T-helper 2 cell treated with Interferon-gamma antibody and Interleukin-4, amounts not matched to agents 5 μg/mL and 100 μg/mL, for 36 hours (primary cell): ENCODE measurements around the gene FAM78B.

Source experiments
- DNase-seq: peaks from one replicate; pipeline ENCODE4 v3.0.0; 2021; ENCODE audit warnings: low spot score
- H3K27ac Mint-ChIP-seq: one replicate; pipeline ENCODE4 v1.8.0; 2021; ENCODE audit warnings: mild to moderate bottlenecking, mixed read lengths
- H3K27me3 Mint-ChIP-seq: one replicate; pipeline ENCODE4 v1.8.0; 2021; ENCODE audit warnings: low read depth, mixed read lengths
- H3K36me3 Mint-ChIP-seq: one replicate; pipeline ENCODE4 v1.8.0; 2021; ENCODE audit warnings: low read depth, mixed read lengths
- H3K4me1 Mint-ChIP-seq: one replicate; pipeline ENCODE4 v1.8.0; 2021; ENCODE audit warnings: low read depth, mixed read lengths
- H3K4me3 Mint-ChIP-seq: one replicate; pipeline ENCODE4 v1.8.0; 2022; ENCODE audit warnings: mild to moderate bottlenecking, moderate library complexity, mixed read lengths
- H3K9me3 Mint-ChIP-seq: one replicate; pipeline ENCODE4 v1.8.0; 2021; ENCODE audit warnings: mixed read lengths

Gene FAM78B

DNA sequence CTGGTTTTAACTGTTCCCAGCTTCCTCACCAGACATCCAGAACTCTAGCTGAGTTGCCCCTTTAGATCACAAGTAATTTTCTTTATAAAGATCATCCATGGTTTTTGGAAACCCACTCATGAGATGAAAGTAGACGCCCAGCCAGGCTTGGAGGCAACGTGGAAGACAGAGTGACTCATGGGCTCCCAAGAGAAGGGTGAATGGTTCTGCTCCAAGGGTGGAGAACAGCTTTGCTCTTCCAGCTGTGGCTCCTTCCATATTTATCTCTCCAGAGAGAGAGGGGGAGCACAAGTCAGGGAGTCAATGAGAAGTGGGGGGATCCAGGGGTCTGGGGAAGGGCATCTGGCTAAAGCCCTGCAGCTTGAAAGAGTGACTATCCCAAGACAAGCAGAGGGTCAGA lies 13.8 kb downstream of the FAM78B start:
- no peaks in the 10 kb centered on the region for H3K36me3 Mint-ChIP-seq
- no peaks in the 10 kb centered on the region for H3K4me1 Mint-ChIP-seq
- H3K4me3 Mint-ChIP-seq: no peak overlapping the region
- no peak for DNase-seq
- no peak overlapping the region for H3K27ac Mint-ChIP-seq
- no peaks in the 10 kb centered on the region for H3K27me3 Mint-ChIP-seq
- H3K9me3 Mint-ChIP-seq: no peaks in the 10 kb centered on the region

DNA sequence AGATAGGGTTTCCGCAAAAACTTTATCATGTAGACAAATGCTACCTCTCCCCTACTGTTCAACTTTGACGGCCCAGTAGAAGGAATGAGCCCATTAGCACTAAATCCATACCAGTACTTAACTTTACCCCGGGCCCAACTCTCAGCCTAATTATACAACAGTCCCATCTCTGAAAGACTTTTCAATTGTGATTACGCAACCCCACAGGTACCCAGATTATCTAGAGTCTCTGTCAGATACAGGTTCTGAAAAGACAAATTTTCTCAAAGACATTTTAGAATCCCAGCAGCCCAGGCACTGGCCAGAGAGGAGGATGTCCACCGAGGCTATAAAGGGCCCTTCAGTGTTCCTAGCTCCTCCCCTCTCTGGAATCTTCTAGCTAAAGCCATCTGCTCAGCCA lies 15.0 kb downstream of the FAM78B start:
- H3K36me3 Mint-ChIP-seq: no peaks in the 10 kb centered on the region
- no peaks in the 10 kb centered on the region for H3K27me3 Mint-ChIP-seq
- DNase-seq: no peak

DNA sequence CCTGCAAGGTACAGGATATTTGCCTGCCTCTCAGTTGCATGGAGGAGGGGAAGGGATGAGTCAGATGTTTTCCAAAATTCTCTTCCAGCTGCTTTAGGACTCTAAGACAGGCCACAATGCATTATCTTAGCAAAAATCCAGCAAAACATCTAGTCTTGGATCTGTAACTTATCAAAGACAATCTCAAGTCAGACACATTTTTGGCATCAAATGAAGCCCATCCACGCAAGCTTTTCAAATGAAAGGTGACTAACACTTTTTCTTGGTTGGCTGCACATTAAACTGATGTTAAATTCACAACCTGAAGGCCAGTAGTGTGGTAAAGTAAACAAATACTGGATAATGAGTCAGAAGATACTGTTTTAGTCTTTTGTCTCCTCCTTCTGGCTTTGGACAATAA lies 21.3 kb downstream of the FAM78B start:
- H3K36me3 Mint-ChIP-seq: no peaks in the 10 kb centered on the region
- DNase-seq: no peak
- no peaks in the 10 kb centered on the region for H3K27me3 Mint-ChIP-seq
- H3K4me3 Mint-ChIP-seq: no peak overlapping the region
- H3K9me3 Mint-ChIP-seq: no peaks in the 10 kb centered on the region
- no peaks in the 10 kb centered on the region for H3K4me1 Mint-ChIP-seq
- no peak overlapping the region for H3K27ac Mint-ChIP-seq

More for the DNA sequence above, 15.0 kb downstream of the FAM78B start:
- no peaks in the 10 kb centered on the region for H3K4me1 Mint-ChIP-seq
- no peak overlapping the region for H3K4me3 Mint-ChIP-seq
- H3K27ac Mint-ChIP-seq: no peak overlapping the region
- H3K9me3 Mint-ChIP-seq: no peaks in the 10 kb centered on the region

DNA sequence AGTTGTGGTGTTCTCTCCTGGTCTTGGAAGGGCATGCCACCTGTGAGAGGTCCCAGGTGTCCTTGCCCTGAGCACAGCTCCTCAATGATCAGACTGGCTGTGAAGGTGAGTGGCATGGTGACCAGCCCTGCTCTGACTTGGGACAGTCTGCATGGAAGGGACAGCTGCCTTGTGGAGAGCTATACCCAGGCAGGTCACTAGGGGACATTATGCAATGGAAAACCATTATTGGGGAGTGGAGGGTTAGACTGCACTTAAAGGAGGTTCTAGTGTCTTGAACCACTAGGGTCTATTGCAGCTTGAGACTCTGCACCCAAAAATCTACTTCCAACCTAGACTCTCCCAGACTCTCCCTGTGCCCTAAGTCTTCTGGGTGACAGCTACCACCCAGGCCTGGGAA lies 24.8 kb downstream of the FAM78B start:
- Mint-ChIP-seq H3K4me1 (no peaks in the 10 kb centered on the region), H3K4me3 (no peak overlapping the region), H3K27me3 (peaks cover 4% of the 10 kb centered on the region), H3K27ac (no peak overlapping the region), H3K9me3 (no peaks in the 10 kb centered on the region), H3K36me3 (no peaks in the 10 kb centered on the region)
- no peak for DNase-seq

DNA sequence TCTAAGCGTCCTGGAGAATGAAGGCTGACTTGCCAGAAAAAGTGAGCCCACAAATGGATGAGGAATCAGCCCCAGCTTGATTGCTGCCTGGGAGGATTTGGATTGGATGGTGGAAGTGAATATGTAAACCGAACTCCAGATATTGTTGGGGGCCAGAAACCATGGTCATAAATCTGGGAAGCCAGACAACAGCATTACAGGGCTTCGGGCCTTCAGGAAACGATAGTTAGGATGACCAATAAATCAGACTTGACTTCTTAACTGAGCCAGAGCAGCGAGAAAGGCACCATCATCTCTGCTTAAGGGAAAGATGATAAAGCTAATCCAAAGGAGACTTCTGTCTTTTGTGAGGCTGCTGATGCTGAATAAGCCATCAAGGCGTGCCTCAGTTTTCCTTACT lies 26.6 kb downstream of the FAM78B start:
- no peak overlapping the region for H3K27ac Mint-ChIP-seq
- H3K4me3 Mint-ChIP-seq: no peak overlapping the region
- DNase-seq: no peak
- H3K36me3 Mint-ChIP-seq: no peaks in the 10 kb centered on the region
- no peaks in the 10 kb centered on the region for H3K4me1 Mint-ChIP-seq
- H3K27me3 Mint-ChIP-seq: peaks cover 4% of the 10 kb centered on the region
- H3K9me3 Mint-ChIP-seq: no peaks in the 10 kb centered on the region

DNA sequence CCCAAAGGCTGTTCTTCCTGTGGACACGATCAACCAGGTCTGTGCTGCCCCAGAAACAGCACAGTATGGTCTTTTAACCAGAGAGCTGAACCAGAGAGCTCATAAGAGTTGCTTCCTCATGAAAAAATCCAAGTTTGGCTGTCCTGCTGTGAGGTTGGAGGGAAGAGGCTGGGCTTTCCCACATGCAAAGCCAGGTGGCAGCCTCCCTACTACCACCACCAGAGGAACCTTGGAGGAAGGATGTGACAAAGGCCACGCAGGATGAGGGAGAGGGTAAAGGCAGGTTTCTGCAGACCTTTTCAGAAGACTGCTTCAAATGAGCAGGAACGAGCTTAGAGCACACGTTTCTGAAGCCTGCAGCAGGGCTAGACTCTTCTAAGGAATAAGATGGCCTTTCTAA lies 27.1 kb downstream of the FAM78B start:
- no peaks in the 10 kb centered on the region for H3K4me1 Mint-ChIP-seq
- H3K4me3 Mint-ChIP-seq: no peak overlapping the region
- H3K36me3 Mint-ChIP-seq: no peaks in the 10 kb centered on the region
- no peak for DNase-seq
- H3K27ac Mint-ChIP-seq: no peak overlapping the region
- H3K27me3 Mint-ChIP-seq: peaks cover 4% of the 10 kb centered on the region
- H3K9me3 Mint-ChIP-seq: no peaks in the 10 kb centered on the region

DNA sequence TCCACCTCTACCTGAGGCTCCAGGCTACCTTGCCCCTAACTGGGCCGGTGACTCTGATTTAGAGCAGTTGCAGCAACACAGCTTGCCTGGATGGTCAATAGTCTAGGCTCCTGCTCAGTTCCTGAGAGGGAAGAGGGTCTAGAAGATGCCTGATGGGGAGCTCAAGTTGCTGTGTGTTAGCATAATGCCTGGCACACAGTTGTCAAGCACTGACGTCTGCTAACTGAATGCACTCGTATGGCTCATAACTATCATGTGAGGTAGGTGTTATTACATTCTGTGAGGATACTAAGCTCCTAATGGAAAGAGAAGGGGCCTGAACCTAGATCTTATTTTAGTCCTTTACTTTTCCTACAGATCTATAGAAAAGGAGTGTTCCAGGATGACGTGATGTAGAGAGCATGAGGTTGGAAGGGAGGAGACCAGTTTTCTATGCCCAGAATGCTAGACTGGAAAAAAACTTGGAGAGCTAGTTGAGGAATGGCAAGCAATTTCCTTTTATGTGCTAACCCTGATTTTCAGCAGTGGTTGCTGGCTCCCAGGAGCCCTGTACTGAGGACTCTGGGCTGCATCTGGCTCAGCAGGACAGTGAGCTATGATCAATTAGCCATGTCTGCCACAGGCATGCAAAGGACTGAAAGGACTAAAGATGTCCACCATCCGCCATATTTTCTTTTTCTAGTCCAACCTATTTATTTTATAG lies 30.0 kb downstream of the FAM78B start:
- no peaks in the 10 kb centered on the region for H3K9me3 Mint-ChIP-seq
- H3K27me3 Mint-ChIP-seq: peaks cover 4% of the 10 kb centered on the region
- no peaks in the 10 kb centered on the region for H3K4me1 Mint-ChIP-seq
- DNase-seq: no peak
- H3K36me3 Mint-ChIP-seq: no peaks in the 10 kb centered on the region
- no peak overlapping the region for H3K4me3 Mint-ChIP-seq
- H3K27ac Mint-ChIP-seq: no peak overlapping the region

DNA sequence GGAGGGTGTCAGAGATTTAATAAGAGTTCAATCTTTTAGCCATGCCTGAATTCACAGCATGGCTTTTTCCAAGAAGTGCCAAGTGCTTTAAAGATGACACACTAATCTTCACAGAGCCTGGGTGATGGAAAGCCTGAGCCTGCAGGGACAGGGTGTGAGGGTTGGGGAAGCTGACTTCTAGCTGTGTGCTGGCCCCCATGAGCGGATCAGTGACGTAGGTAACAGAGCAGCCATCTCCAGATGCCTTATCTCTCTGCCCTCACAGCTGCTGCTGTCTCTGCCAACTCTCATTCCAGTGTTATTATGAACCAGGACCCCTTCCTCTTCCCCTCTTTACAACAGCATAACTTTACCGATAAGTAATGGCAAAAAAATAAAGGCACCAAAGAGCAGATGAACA lies 30.6 kb downstream of the FAM78B start:
- Mint-ChIP-seq H3K9me3 (no peaks in the 10 kb centered on the region), H3K27ac (no peak overlapping the region)

DNA sequence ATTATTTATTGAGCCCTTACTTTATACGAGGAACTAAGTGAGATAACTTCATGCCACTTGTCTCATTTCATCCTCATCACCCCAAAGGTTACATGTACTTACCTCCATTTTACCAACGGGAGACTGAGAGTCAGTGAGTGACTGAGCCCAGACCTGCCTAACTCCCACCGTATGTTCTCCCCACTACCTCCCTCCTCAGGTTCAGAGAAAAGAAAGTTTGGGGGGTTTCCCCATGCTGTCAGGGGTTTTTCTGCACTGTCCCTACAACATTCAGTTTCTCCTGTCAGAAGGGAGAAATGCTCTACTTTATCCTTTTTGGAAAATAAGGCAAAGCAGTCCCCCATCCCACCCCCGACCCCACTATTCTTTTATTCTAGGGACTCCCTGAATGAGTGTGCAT lies 32.9 kb downstream of the FAM78B start:
- Mint-ChIP-seq H3K36me3 (no peaks in the 10 kb centered on the region), H3K9me3 (no peaks in the 10 kb centered on the region), H3K27me3 (peaks cover 4% of the 10 kb centered on the region), H3K4me3 (no peak overlapping the region), H3K4me1 (no peaks in the 10 kb centered on the region), H3K27ac (no peak overlapping the region)
- DNase-seq: no peak

More for the DNA sequence above, 30.6 kb downstream of the FAM78B start:
- H3K27me3 Mint-ChIP-seq: peaks cover 4% of the 10 kb centered on the region
- H3K4me1 Mint-ChIP-seq: no peaks in the 10 kb centered on the region
- H3K36me3 Mint-ChIP-seq: no peaks in the 10 kb centered on the region
- no peak for DNase-seq
- no peak overlapping the region for H3K4me3 Mint-ChIP-seq

DNA sequence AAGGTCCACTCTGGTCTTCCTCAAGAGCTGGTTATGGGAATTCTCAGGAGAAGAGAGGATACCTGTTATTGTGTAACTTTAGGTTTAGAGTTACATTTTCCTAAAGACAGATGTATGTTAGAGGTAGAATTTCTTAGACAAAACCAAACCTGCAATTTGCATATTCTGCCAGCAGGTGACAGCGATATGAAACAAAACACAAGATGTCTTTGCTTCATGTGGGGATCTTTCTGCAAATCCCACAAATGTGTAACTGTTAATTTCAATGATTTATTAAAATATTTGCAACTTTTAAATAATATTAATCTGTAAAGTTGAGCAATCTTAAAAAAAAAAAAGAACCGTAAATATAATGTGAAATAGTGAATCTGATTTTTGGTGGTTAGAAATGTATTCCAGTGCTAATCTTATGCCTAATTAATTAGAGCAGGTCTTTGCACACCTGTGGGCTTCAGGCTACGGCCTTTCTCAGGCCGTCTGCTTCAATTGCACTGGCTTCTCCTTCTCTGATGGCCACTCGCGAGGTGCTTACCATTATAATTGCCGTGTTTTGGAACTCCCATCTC lies 33.4 kb downstream of the FAM78B start:
- Mint-ChIP-seq H3K4me3 (no peak overlapping the region), H3K27ac (no peak overlapping the region), H3K4me1 (no peaks in the 10 kb centered on the region), H3K36me3 (no peaks in the 10 kb centered on the region), H3K27me3 (peaks cover 3% of the 10 kb centered on the region), H3K9me3 (no peaks in the 10 kb centered on the region)
- DNase-seq: no peak

DNA sequence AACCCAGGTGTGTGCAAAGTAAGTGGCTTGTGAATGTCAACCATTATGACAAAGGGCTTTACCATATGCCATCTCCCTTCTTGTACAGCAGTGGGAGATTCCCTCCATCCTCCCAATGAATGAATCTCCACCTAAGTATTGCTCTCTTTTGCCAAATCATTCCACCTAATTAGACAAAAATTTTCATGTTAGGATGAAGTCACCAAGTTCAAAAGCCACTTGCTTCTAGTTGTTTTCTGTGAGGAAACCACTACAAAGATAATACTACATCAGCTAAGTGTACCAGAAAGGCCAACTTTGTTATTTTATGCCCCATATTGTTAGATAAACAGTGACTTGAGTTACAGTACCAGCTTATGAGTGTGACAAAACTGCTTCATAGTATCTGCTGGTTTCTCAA lies 34.3 kb downstream of the FAM78B start:
- H3K4me1 Mint-ChIP-seq: no peaks in the 10 kb centered on the region
- H3K9me3 Mint-ChIP-seq: no peaks in the 10 kb centered on the region
- no peak overlapping the region for H3K27ac Mint-ChIP-seq
- H3K36me3 Mint-ChIP-seq: no peaks in the 10 kb centered on the region
- DNase-seq: no peak
- H3K4me3 Mint-ChIP-seq: no peak overlapping the region
- no peaks in the 10 kb centered on the region for H3K27me3 Mint-ChIP-seq

DNA sequence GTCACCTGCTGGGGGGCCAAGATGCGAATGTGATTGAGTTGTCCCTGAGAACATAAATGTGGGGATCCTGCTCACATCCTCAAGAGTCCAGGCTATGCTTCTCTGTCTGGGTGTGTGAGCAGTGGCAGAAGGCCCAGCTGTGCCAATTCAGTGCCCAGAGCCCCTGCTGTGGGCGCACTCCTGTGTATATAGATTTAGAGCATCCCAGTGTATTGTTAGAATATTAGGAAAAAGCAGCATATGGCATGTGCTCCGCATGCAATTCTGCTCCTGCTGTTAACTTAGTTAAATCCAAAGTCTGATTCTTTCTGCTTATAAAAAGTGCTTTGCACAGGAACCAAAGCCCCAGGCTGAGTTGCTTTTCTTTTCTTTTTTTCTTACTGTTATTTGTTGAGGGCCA lies 37.8 kb downstream of the FAM78B start:
- Mint-ChIP-seq H3K27me3 (no peaks in the 10 kb centered on the region), H3K36me3 (no peaks in the 10 kb centered on the region), H3K9me3 (no peaks in the 10 kb centered on the region), H3K4me3 (no peak overlapping the region), H3K4me1 (no peaks in the 10 kb centered on the region), H3K27ac (no peak overlapping the region)
- DNase-seq: no peak

DNA sequence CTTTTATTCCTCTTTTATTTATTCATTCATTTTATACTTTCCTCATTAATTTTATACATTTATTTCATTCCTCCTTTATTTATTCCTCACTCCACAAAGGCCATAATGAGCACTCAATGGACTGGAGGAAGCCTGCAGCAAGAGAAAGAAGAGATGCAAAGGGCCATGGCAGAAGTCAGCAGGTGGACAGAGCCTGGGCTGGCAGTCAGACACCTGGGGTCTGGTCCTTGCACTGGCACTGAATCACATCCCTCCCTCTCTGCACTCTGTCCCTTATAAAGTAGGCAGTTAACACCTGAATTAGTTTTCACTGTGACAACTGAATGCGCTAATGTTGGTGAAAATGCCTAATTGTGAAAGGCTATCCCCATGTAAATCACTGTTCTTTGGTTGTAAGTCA lies 38.6 kb downstream of the FAM78B start:
- H3K27me3 Mint-ChIP-seq: no peaks in the 10 kb centered on the region
- H3K9me3 Mint-ChIP-seq: no peaks in the 10 kb centered on the region
- no peak for DNase-seq
- no peak overlapping the region for H3K27ac Mint-ChIP-seq
- no peak overlapping the region for H3K4me3 Mint-ChIP-seq
- H3K4me1 Mint-ChIP-seq: no peaks in the 10 kb centered on the region
- H3K36me3 Mint-ChIP-seq: no peaks in the 10 kb centered on the region

DNA sequence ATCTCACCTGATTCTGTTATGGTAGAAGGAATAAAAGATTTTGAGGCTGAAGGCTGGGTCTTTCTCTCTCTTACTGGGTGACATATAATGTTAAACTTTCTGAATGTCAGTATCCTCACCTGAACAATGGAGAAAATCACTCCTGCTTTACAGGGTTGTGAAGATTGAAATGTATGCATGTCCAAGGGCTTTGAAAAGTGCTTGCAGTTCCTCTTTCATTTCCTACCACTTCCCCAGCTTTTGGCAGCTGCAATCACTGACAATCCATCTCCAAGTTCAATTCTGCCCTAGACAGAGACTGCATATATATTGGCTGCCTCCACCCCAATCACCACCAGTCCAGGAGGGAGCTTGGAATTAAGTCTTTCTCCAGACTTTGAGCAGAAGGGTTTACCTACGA lies 39.8 kb downstream of the FAM78B start:
- H3K36me3 Mint-ChIP-seq: no peaks in the 10 kb centered on the region
- no peaks in the 10 kb centered on the region for H3K9me3 Mint-ChIP-seq
- H3K4me1 Mint-ChIP-seq: no peaks in the 10 kb centered on the region
- DNase-seq: no peak
- H3K27ac Mint-ChIP-seq: no peak overlapping the region
- H3K4me3 Mint-ChIP-seq: no peak overlapping the region
- H3K27me3 Mint-ChIP-seq: no peaks in the 10 kb centered on the region

DNA sequence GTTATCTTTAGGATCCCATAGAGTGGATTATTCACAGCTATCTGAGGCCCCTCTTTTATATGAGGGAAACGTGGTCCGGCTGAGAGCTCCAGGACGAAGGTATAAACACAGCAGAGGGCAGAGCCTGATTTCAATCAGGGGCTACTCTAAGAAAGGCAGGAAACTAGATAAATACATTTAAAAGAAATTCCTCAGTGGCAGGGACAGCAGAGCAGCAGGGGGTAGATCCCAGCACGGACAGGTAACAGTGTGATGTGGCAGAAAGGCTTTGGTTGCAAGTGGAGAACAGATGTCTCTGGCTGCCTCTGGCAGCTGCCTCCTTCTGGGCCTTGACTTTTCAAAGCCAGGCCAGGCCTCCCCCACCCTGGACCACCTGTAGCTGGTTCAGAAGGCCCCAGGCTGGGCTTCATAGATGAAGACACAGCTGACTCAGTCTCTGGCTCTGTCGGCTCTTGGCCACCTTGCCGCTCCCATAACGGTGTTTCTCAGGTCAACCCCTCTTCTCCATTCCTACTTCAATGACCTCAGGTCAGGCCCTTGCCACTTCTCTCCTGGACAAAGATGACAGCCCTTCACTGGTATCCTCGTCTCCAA lies 43.8 kb downstream of the FAM78B start:
- Mint-ChIP-seq H3K27ac (no peak overlapping the region), H3K4me3 (no peak overlapping the region), H3K27me3 (no peaks in the 10 kb centered on the region), H3K9me3 (no peaks in the 10 kb centered on the region), H3K4me1 (no peaks in the 10 kb centered on the region), H3K36me3 (no peaks in the 10 kb centered on the region)
- no peak for DNase-seq
